Kidney (tissue), 14 donors: ENCODE results near the gene CCDC102B. TPM values are rescaled to one million over a fixed set of nuclear protein-coding genes. Genes with fewer than 3 reads are reported as not detected.

Source experiments
- DNase-seq, 5 donors: peaks; one replicate each; pipeline ENCODE4 v3.0.0-alpha.2; 2013 to 2020
- FAIRE-seq: peaks from 2 replicates; lab custom pipeline; 2012; peaks lifted over from hg19 to GRCh38; lab: Jason Lieb, UNC
- H3K27ac ChIP-seq, 2 donors: one replicate each; pipeline ENCODE4 v1.7.0; 2013; ENCODE audit warnings: low read depth in 2 of 2, low read length in 2 of 2, inconsistent platforms in 1 of 2
- H3K27me3 ChIP-seq: one replicate; pipeline ENCODE4 v1.7.1; 2013; ENCODE audit warnings: low read length, inconsistent platforms; ENCODE audit not compliant: control insufficient read depth, insufficient read depth
- H3K36me3 ChIP-seq, 3 donors: one replicate each; pipeline versions ENCODE4 v1.7.0 to v1.7.1; 2013; ENCODE audit warnings: low read length in 3 of 3, control low read depth in 1 of 3, inconsistent platforms in 1 of 3; ENCODE audit not compliant: insufficient read depth in 3 of 3, control insufficient read depth in 2 of 3
- H3K4me1 ChIP-seq, 3 donors: one replicate each; pipeline versions ENCODE4 v1.7.0 to v1.7.1; 2013; ENCODE audit warnings: low read length in 3 of 3, inconsistent platforms in 1 of 3, low read depth in 1 of 3; ENCODE audit not compliant: control insufficient read depth in 2 of 3, insufficient read depth in 2 of 3
- H3K4me3 ChIP-seq, 3 donors: one replicate each; pipeline versions ENCODE4 v1.7.0 to v1.8.1; 2013; ENCODE audit warnings: low read length in 3 of 3, control low read depth in 1 of 3, inconsistent platforms in 1 of 3
- H3K9ac ChIP-seq, 3 donors: one replicate each; pipeline versions ENCODE4 v1.7.0 to v1.7.1; 2013; ENCODE audit warnings: low read length in 3 of 3, control low read depth in 1 of 3, inconsistent platforms in 1 of 3
- H3K9me3 ChIP-seq, 3 donors: one replicate each; pipeline versions ENCODE4 v1.7.0 to v1.7.1; 2013; ENCODE audit warnings: low read length in 3 of 3, control low read depth in 1 of 3, inconsistent platforms in 1 of 3; ENCODE audit not compliant: control insufficient read depth in 2 of 3, insufficient read depth in 1 of 3
- intact Hi-C: fragments of 100-400 bp; cut with DNase I; formaldehyde crosslinking; loops from one replicate; pipeline ENCODE4 v1.11.1; 2022
- polyA plus RNA-seq: library from polyadenylated mRNA; stranded (reverse); fragments of 350-450 nt; fragmentation: Illumina TruSeq; extraction: RNeasy Lipid Tissue Mini Kit (QIAGEN cat#74804); gene quantifications from one replicate; pipeline ENCODE4 v1.2.3, GENCODE V29; 2014; ENCODE audit warnings: low read depth, low replicate concordance; ENCODE audit not compliant: insufficient read depth
- total RNA-seq: library from RNA; stranded (reverse); fragmentation: NEBNext Ultra II Directional; extraction: Animal tissue kit (Norgen Biotek cat#: 25700); gene quantifications from one replicate; pipeline ENCODE4 v1.2.1, GENCODE V29; 2021
- TF ChIP-seq, protein P1 (sequence below): IDR thresholded peaks from 3 replicates; pipeline ENCODE4 v1.5.1; 2012; ENCODE audit warnings: mild to moderate bottlenecking, moderate library complexity, borderline replicate concordance; ENCODE audit not compliant: insufficient read depth; ENCODE audit errors: extremely low read depth
- donor health status: control.
- donor health status: control.
- donor health status: control.
- donor health status: control.
- donor health status: control.
- donor health status: DM: yes; HTN: yes; CAD: no.
- donor health status: Normal renal cell carcinoma (clear cell type).

CCDC102B gene
- total and polyA plus RNA-seq, 2 donors from 2014 or later, result 3.6 to 6.8 TPM

DNA sequence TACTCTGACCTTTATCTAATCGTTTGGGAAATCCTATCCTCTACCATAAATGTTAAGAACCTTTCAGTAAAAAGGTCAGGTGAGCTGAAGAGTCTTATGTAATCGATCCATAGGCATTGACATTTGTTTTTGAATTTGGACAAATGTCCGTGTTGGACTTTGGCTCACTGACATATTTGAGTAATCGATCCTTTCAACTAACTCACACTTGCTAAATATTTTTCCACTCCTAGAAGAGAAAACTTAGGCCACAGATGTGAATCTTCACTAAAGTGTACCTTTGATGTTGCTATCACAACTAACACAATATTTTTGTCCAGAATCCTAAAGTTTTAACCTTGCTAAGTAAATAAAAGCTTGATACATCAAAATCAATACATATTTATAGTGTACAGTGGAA, 89.5 kb downstream of the CCDC102B start:
- H3K27ac ChIP-seq, result no peak overlapping the region
- DNase-seq (no peak), FAIRE-seq (no peak)
- TF ChIP-seq, protein P1, sequence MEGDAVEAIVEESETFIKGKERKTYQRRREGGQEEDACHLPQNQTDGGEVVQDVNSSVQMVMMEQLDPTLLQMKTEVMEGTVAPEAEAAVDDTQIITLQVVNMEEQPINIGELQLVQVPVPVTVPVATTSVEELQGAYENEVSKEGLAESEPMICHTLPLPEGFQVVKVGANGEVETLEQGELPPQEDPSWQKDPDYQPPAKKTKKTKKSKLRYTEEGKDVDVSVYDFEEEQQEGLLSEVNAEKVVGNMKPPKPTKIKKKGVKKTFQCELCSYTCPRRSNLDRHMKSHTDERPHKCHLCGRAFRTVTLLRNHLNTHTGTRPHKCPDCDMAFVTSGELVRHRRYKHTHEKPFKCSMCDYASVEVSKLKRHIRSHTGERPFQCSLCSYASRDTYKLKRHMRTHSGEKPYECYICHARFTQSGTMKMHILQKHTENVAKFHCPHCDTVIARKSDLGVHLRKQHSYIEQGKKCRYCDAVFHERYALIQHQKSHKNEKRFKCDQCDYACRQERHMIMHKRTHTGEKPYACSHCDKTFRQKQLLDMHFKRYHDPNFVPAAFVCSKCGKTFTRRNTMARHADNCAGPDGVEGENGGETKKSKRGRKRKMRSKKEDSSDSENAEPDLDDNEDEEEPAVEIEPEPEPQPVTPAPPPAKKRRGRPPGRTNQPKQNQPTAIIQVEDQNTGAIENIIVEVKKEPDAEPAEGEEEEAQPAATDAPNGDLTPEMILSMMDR, result no peak
- no peaks in the 10 kb centered on the region for H3K9me3 ChIP-seq
- H3K9ac ChIP-seq, result no peak overlapping the region
- H3K4me1 ChIP-seq, result no peaks in the 10 kb centered on the region
- H3K36me3 ChIP-seq, result no peaks in the 10 kb centered on the region
- H3K27me3 ChIP-seq, result no peaks in the 10 kb centered on the region
- intact Hi-C loops, result no loop called here
- H3K4me3 ChIP-seq, result no peak overlapping the region

- intact Hi-C loops, result no loop called here
- FAIRE-seq (no peak), DNase-seq (no peak)
- Histone ChIP-seq H3K9ac (no peak overlapping the region), H3K36me3 (no peaks in the 10 kb centered on the region), H3K27me3 (no peaks in the 10 kb centered on the region), H3K9me3 (no peaks in the 10 kb centered on the region), H3K4me3 (no peak overlapping the region), H3K4me1 (no peaks in the 10 kb centered on the region), H3K27ac (no peak overlapping the region)
- TF ChIP-seq, protein P1, result no peak
These were observed 95.5 kb downstream of the CCDC102B start for GRCh38 chr18:68893354-68893753.

DNA sequence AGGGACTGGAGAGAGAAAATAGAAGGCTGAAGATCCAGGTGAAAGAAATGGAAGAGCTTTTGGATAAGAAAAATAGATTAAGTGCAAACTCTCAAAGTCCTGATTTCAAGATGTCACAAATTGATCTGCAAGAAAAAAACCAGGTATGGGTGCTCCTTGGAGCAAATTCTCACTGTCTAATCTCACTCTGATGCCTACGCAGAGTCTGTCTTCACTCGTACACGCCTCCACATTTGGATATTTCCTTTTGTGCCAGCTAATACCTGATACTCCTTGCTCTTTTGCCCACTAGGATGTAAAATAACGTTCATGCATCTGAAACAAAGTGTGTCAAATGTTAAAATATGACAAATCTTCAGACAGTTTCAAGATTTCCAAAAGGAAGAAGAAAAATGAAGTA, 99.4 kb downstream of the CCDC102B start:
- FAIRE-seq (no peak), DNase-seq (no peak)
- TF ChIP-seq, protein P1, result no peak
- Histone ChIP-seq H3K27ac (no peak overlapping the region), H3K4me1 (no peaks in the 10 kb centered on the region), H3K36me3 (no peaks in the 10 kb centered on the region), H3K4me3 (no peak overlapping the region), H3K9ac (no peak overlapping the region), H3K9me3 (no peaks in the 10 kb centered on the region), H3K27me3 (no peaks in the 10 kb centered on the region)
- intact Hi-C loops, result no loop called here

GRCh38 chr18:68909579-68909978, 111.7 kb downstream of the CCDC102B start:
- H3K27ac ChIP-seq, result no peak overlapping the region
- H3K36me3 ChIP-seq, result no peaks in the 10 kb centered on the region
- no peaks in the 10 kb centered on the region for H3K27me3 ChIP-seq
- TF ChIP-seq, protein P1, result no peak
- H3K4me3 ChIP-seq, result no peak overlapping the region
- no peak overlapping the region for H3K9ac ChIP-seq
- no peaks in the 10 kb centered on the region for H3K9me3 ChIP-seq
- FAIRE-seq (no peak), DNase-seq (no peak)
- intact Hi-C loops, result no loop called here
- no peaks in the 10 kb centered on the region for H3K4me1 ChIP-seq
